Activated effector memory CD4-positive, alpha-beta T cell treated with Interleukin-2 at 50 U/mL for 16 hours (primary cell): ENCODE data around the gene TXNDC17.
A peak's percentile ranks its signal among the peaks of the same experiment; 100 is the strongest.
"Not testable (repeated sequence)": the region's sequence is repeated elsewhere in the genome, so short reads cannot be mapped to it uniquely, and the experiment has no call there.

Source experiments
- DNase-seq: peaks from one replicate; pipeline ENCODE4 v3.0.0-alpha.2; 2020

The TXNDC17 gene

GRCh38 chr17:6638046-6638908, 2.6 kb upstream of the TXNDC17 start:
- DNase-seq = no peak

GRCh38 chr17:6639014-6639585, 1.8 kb upstream of the TXNDC17 start:
- DNase-seq = no peak

GRCh38 chr17:6639586-6640535, 999 bp upstream of the TXNDC17 start:
- peak; percentile 30 for DNase-seq

- DNase-seq = no peak
These were observed 495 bp downstream of the TXNDC17 start for GRCh38 chr17:6641247-6641863.

- no peak for DNase-seq
These were observed 1.7 kb downstream of the TXNDC17 start for GRCh38 chr17:6642592-6642991.

- no peak for DNase-seq
These were observed 2.7 kb downstream of the TXNDC17 start for GRCh38 chr17:6643451-6644125.

GRCh38 chr17:6648181-6648580, 7.3 kb downstream of the TXNDC17 start:
- DNase-seq = no peak

GRCh38 chr17:6651354-6651918, 10.6 kb downstream of the TXNDC17 start, which contains the start of the genes C17orf100 and MED31:
C17orf100 (plus strand) TSS chr17:6651762; CDS start chr17:6651914, 152 bp downstream.
MED31 (minus strand) TSS chr17:6651605; CDS start chr17:6651528, 77 bp downstream.
- DNase-seq = peak; percentile 93

GRCh38 chr17:6651919-6652452, 11.1 kb downstream of the TXNDC17 start:
- no peak for DNase-seq

GRCh38 chr17:6654841-6655731, 14.2 kb downstream of the TXNDC17 start:
- no peak for DNase-seq

GRCh38 chr17:6655732-6656361, 15.0 kb downstream of the TXNDC17 start:
- not testable (repeated sequence) for DNase-seq

- peak; percentile 52 for DNase-seq
These were observed 16.2 kb downstream of the TXNDC17 start for GRCh38 chr17:6656797-6657632.

GRCh38 chr17:6657633-6658287, 16.9 kb downstream of the TXNDC17 start:
- DNase-seq = no peak

GRCh38 chr17:6658411-6658810, 17.6 kb downstream of the TXNDC17 start:
- not testable (repeated sequence) for DNase-seq

GRCh38 chr17:6660101-6660500, 19.2 kb downstream of the TXNDC17 start:
- DNase-seq = no peak

GRCh38 chr17:6660805-6661463, 20.1 kb downstream of the TXNDC17 start:
- no peak for DNase-seq

GRCh38 chr17:6661464-6661848, 20.6 kb downstream of the TXNDC17 start:
- no peak for DNase-seq

- not testable (repeated sequence) for DNase-seq
These were observed 22.3 kb downstream of the TXNDC17 start for GRCh38 chr17:6663200-6663599.
